NCI-H345 (cell line): ENCODE measurements around the gene TRAF2.
"Not testable (repeated sequence)": the region's sequence is repeated elsewhere in the genome, so short reads cannot be mapped to it uniquely, and the experiment has no call there.

Experiments used
- DNase-seq: peaks from one replicate; lab custom pipeline; 2025; lab: John Stamatoyannopoulos, UW

The TRAF2 gene, protein sequence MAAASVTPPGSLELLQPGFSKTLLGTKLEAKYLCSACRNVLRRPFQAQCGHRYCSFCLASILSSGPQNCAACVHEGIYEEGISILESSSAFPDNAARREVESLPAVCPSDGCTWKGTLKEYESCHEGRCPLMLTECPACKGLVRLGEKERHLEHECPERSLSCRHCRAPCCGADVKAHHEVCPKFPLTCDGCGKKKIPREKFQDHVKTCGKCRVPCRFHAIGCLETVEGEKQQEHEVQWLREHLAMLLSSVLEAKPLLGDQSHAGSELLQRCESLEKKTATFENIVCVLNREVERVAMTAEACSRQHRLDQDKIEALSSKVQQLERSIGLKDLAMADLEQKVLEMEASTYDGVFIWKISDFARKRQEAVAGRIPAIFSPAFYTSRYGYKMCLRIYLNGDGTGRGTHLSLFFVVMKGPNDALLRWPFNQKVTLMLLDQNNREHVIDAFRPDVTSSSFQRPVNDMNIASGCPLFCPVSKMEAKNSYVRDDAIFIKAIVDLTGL

GRCh38 chr9:136885950-136886578, at the start of gene TRAF2:
Gene TRAF2 (plus strand): TSS chr9:136886516. CDS start chr9:136898741, 12,225 bp downstream.
- DNase-seq = peak; percentile 99

DNA sequence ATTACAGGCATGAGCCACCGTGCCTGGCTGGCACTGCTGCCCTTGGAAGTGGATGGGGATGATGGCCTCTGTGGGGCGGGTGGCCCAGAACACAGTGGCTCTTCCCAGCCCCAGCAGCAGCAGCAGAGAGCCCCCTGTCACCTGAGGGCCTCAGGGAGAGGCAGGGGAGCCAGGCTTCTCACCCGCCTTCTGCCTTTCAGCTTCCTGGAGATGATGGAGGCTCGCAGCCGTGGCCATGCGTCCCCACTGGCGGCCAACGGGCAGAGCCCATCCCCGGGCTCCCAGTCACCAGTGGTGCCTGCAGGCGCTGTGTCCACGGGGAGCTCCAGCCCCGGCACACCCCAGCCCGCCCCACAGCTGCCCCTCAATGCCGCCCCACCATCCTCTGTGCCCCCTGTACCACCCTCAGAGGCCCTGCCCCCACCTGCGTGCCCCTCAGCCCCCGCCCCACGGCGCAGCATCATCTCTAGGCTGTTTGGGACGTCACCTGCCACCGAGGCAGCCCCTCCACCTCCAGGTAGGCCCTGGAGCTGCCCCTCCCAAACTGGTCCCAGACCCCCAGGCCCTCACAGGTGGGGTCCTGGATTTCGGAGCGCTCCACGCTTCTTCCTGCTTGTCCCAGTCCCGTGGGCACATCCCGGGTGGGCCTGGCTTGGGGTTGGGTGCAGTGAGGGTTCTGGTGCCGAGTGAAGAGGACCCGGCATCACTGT, 49.0 kb upstream of the TRAF2 start:
- no peak for DNase-seq

DNA sequence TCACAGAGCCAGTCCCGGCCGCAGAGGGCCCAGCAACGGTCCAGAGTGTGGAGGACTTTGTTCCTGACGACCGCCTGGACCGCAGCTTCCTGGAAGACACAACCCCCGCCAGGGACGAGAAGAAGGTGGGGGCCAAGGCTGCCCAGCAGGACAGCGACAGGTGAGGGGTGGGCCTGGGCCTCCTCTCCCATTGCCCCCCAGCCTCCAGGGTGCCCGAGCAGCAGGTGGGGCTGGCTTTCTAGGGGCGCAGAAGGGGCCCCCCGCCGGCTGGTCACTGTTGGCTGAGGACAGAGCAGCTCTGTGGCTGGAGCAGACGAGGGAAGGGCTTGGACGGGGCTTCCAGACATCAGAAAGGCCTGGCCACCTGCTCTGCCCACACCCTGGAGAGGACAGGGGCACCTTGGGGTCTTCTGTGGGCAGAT, 48.4 kb upstream of the TRAF2 start:
- DNase-seq = not testable (repeated sequence)

DNA sequence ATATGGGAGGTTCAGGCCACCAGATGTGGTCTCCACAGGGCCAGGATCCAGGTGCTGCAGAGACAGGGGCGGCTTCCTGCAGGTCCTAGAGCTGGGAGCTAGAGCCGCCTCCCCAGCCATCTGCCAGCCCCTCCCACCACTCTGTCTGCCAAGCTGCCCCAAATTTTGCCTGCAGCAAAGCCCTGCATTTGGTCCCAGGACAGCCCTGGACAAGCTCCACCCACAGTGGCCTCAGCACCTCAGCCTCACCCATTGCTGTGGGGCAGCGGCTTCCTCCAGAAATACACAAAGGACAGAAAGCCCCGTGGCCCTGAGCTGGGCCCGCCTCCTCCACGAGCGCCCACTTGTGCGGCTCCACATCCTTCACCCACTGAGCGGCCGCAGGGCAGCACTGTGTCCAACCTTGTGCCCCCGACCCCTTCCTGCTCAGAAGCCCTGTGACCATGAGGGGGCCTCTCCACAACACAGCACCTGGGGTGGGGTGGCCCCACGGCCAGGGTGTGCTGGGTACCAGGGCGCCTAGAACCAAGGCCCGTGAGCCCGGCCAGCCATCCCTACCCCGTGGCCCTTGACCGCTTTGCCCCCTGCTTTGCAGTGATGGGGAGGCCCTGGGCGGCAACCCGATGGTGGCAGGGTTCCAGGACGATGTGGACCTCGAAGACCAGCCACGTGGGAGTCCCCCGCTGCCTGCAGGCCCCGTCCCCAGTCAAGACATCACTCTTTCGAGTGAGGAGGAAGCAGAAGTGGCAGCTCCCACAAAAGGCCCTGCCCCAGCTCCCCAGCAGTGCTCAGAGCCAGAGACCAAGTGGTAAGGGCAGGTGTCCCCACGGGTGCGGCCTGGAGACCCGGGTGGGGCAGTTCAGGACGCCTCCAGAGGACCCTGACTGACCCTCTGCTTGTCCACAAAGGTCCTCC, 47.7 kb upstream of the TRAF2 start:
- no peak for DNase-seq

GRCh38 chr9:136839229-136840139, 46.8 kb upstream of the TRAF2 start:
- no peak for DNase-seq

- no peak for DNase-seq
Measured at GRCh38 chr9:136840140-136840876, 46.0 kb upstream of the TRAF2 start.

GRCh38 chr9:136840877-136841645, 45.3 kb upstream of the TRAF2 start:
- peak; percentile 87 for DNase-seq

- DNase-seq = peak; percentile 74
Measured at GRCh38 chr9:136841646-136842379, 44.5 kb upstream of the TRAF2 start.

DNA sequence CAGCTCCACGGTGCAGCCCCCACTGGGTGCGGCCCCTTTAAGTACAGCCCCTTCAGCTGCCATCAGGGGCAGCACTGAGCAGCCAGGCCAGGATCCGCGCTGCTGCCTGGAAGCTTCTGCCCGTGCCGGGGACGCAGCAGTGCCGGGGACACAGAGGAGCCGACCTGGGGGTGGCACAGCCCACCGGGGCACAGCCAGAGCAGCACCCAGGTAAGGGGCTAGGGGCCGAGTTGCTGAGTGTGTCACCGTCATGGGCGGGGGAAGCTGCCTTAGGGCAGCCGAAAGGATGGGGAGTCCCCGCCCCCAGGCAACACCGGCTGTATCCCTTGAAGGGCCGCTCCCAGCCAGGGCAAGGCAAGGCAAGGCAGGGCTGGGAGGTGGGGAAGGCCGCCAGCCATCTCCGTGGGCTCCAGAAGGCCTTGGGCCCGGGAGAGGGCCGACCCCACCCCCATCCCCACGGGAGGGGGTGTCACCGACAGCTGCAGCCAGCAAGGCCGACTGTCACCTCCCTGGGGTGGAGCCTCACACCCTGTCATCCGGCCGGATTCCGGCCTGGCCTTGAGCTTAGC, 43.9 kb upstream of the TRAF2 start, which contains the start of gene AJM1:
TSS of gene AJM1 (plus strand) at position 99 of the 569 bp plus-strand sequence. CDS start 1,937 bp downstream, outside the sequence.
- DNase-seq = peak; percentile 85

- DNase-seq = not testable (repeated sequence)
Measured at GRCh38 chr9:136843159-136843800, 43.0 kb upstream of the TRAF2 start.

- peak; percentile 33 for DNase-seq
Measured at GRCh38 chr9:136843801-136844740, 42.2 kb upstream of the TRAF2 start.

DNA sequence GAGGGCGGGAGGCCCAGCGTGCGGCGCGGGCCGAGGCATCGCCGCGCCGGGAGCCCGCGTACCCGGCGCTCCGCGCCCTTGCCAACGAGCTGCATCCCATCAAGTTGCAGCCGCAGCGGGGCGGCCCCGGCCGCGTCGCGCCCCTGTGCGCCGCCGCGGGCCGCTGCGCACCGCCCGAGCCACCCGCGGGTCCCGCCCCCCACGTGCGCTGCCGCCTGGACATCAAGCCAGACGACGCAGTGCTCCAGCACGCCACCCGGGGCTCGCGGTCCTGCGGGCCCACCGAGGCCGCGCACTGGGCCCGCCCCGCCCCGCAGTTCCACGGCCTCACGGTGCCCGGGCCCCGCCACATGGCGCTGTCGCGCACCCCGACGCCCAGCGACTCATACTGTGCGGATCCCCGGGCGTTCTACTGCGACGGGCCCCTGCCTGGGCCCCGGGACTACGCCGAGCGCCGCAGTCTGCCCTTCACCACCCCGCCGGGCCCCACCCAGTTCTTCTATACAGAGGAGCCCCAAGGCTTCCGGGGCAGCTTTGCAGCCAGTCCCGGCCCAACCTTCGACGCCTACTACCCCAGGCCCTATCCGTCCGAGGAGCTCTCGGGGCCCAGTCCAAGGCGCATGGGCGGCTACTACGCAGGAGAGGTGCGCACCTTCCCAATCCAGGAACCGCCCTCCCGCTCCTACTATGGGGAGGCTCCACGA, 41.4 kb upstream of the TRAF2 start:
- no peak for DNase-seq

GRCh38 chr9:136845465-136846260, 40.7 kb upstream of the TRAF2 start:
- DNase-seq = no peak

DNA sequence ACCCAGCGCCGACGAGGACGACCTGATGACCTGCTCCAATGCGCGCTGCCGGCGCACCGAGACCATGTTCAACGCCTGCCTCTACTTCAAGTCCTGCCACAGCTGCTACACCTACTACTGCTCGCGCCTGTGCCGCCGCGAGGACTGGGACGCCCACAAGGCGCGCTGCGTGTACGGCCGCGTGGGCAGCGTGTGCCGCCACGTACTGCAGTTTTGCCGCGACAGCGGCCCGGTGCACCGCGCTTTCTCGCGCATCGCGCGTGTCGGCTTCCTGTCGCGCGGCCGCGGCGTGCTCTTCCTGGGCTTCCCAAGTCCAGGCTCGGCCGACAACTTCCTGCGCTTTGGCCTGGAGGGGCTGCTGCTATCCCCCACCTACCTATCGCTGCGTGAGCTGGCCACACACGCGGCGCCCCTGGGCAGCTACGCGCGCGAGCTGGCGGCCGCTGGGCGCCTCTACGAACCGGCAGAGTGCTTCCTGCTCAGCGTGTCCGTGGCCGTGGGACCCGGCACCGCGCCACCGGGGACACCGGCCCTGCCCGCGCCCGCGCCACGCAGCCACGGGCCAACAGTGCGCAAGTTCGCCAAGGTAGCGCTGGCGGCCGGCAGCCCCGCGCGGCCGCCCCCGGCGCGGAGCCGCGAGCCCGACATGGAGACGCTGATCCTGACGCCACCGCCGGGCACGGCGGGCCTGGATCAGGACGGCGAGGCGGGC, 39.8 kb upstream of the TRAF2 start:
- DNase-seq = no peak
